Inflammatory macrophage (primary cell): ENCODE data around the gene THRAP3.
A peak's percentile ranks its signal among the peaks of the same experiment; 100 is the strongest.
"Not testable (repeated sequence)": the region's sequence is repeated elsewhere in the genome, so short reads cannot be mapped to it uniquely, and the experiment has no call there.

ENCODE experiments used
- DNase-seq, 2 donors: peaks; one replicate each; pipeline ENCODE4 v3.0.0-alpha.2; 2020 to 2022

THRAP3 gene

DNA sequence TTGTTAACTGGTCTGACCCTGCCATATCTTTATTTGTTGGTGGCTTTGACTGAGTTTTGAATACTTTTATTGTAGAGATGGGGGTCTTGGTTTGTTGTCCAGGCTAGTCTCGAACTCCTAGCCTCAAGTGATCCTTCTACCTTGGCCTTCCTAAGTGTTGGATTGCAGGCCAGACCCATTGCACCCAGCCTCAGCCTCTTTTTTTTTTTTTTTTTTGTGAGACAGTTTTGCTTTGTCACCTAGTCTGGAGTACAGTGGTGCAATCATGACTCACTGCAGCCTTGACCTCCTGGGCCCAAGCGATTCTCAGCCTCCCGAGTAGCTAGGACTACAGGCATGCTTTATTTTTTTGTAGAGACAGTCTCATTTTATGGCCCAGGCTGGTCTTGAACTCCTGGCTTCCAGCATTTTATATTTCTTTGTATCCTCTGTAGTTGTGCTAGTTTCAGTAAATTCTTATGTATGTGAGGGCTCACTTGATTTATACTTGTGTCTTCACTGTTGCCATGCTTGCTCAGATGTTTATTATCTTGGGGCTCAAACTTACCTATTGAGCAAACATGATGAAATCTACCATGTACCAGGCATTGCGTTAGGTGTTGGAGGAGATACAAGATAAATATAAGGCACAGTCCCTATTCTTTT, 24.1 kb downstream of the THRAP3 start:
- peak; percentile 75 to 80 for DNase-seq

DNA sequence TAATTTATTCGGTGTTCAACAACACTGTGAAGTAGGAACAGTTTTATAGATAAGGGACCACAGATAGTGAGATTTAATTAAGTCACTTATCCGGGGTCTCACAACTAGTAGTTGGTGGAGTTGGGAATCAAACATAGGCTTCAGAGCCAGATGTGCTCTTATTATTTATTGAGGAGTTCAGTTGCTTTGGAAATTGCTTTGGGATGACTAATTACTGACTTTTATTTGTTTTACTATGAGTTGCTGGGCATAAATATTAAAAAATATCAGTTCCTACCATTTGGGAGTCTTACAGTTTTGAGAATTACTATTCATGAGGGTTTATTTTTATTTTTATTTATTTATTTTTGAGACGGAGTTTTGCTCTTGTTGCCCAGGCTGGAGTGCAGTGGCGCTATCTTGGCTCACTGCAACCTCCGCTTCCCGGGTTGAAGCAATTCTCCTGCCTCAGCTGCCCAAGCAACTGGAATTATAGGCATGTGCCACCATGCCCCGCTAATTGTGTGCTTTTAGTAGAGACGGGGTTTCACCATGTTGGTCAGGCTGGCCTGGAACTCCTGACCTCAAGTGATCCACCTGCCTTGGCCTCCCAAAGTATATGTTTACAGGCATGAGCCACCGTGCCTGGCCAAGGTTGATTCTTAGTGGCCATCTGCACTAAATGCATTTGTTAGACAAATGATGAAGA, 27.7 kb downstream of the THRAP3 start:
- no peak for DNase-seq

DNA sequence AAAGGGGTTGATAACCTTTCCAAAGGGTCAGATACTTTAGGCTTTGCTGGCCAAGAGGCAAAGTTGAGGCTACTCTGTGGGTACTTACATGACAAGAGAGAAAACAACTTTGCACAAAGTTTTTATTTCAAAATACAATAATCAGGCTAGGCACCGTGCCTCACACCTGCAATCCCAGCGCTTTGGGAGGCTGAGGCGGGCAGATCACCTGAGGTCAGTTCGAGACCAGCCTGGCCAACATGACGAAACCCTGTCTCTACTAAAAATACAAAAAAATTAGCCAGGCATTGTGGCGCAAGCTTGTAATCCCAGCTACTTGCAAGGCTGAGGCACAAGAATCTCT, 28.2 kb downstream of the THRAP3 start:
- not testable (repeated sequence) for DNase-seq

DNA sequence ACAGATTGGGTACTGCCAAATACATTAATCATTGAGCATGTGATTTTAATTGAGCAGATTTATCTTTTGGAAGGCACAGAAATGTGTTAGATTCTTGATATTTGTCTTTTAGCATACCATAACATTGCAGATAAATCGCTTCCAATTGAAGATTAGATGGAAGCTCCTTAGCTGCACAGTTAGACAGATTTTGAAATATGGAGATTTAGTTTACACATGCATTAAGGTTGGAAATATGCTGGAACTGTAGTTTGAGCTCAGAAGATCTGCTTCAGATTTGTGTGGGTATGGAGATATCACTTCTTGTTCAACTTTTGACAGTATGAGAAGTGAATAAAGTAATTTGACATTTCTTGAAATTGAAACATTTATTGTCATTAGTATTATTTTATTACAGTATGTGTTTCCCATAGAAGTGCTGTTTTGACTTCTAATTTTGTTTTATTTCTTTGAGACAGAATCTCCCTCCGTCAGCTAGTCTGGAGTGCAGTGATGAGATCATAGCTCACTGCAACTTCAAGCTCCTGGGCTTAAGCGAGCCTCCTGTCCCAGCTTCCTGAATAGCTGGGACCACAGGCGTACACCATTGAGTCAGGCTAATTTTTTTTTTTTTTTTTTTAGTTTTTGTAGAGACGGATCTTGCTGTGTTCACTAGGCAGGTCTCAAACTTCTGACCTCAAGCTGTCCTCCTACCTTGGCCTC, 29.1 kb downstream of the THRAP3 start:
- DNase-seq: peak in 1 of 2 donors; percentile 20

DNA sequence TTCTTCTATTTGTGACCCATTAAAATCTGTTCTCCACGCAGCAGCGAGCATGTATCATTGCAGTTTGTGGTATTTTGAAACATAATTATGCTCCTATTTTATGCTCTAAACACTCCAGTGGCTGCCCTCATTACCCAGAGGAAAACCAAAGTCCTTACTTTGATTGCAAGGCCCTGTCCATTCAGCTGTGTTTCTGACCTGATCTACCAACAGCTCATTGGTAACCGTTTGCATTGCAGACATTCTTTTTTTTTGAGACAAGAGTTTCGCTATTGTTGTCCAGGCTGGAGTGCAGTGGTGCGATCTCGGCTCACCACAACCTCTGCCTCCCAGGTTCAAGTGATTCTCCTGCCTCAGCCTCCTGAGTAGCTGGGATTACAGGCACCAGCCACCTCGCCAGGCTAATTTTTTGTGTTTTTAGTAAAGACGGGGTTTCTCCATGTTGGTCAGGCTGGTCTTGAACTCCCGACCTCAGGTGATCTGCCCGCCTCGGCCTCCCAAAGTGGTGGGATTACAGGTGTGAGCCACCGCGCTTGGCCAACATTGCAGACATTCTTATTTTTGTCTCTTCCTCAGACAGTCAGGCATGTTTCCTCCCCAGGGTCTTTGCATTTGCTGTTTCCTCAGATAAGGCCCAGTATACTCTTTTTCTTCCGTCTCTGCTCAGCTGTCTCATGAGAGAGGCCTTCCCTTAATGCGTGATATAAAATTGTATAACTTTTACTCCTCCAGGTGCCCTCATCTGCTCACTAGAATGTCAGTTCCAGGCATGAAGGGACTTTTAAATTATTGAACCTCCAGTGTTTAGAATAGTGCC, 32.5 kb downstream of the THRAP3 start:
- no peak for DNase-seq

DNA sequence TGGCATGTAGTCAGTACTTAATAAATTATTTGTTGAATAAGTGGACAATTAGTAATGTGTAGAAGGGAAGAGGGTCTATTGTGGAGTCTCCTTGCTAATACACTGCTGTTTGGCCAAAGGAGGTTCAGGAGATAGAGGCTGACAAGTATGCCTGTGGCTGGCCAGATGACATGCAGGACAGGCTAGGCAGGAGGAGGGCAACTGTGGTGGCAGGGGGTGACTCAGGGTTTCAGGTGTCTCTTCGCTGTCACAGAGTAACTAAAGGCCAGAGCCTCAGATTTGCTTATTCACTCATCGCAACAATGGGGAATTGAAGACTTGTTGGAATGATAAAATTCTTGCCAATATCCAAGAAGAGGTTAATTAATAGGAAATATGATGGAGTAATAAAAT, 33.1 kb downstream of the THRAP3 start:
- DNase-seq: no peak

DNA sequence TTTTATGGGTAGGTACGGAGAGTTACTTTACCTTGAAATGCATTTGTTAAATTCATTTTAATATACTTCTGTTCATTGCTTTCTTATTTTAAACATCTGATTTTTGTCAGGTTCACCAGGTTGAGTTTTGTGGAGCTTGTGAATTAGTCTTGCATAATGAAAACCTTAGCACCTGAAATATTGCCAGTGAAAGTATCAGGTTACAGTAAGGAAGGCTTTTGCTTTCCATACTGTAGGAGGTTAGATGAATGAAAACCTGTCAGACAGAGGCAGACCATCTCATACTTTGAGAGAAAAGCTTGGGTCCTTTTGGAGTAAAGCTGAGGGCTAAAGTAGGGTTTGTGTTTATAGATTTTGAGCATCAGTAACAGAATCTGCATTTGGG, 34.7 kb downstream of the THRAP3 start:
- no peak for DNase-seq

DNA sequence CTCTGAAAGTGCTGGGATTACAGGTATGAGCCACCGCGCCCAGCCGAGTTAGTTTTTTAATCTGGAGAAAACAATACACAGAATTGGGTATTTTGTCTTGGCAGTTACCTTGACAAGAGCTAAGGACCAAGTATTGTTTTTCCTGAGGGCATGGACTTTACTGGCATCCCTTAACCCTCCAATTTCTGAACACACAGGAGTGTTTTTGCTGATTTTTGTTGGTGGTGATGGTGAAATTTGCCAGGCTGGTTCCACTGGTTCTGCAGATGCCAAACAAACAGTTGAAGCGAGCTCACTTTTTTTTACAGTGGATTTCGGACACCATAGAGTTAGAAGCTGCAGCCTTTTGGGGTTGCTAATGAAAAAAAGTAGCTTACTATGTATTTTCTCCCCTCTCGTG, 44.7 kb downstream of the THRAP3 start:
- DNase-seq: no peak

DNA sequence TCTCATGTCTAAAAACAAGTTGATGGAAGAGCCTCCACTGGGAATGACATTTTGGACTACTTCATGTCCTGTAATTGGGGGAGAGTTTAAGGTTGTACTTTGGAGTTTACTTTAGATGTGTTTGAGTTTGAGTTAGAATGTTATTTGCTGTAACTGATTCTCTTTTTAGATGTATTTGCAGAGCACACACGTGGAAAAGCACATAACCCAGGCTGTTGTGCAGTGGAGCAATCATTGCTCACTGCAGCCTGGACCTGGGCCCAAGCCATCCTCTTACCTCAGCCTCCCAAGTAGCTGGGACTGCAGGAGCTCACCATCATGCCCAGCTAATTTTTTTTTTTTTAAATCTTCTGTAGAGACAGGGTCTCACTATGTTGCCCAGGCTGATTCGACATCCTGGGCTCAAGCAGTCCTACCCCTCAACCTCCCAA, 45.2 kb downstream of the THRAP3 start:
- DNase-seq: no peak

DNA sequence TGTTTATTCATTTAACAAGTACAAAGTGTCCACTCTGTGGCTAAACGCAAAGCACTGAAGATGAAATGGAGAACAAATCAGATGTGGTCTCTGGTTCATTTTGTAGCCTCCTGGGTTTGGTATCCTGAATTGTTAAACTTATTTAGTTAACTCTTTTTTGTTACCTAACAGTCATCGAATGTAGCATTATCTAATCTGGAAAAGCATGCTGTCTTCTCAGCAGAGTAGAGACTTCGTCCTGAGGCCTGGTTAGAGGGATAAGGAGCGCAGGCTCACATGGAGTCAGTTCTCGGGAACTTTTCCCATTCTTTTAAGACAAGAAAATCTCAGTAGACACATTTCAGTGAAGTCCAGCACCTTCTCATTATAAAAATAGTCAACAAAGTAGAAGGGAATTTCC, 48.8 kb downstream of the THRAP3 start:
- no peak for DNase-seq

DNA sequence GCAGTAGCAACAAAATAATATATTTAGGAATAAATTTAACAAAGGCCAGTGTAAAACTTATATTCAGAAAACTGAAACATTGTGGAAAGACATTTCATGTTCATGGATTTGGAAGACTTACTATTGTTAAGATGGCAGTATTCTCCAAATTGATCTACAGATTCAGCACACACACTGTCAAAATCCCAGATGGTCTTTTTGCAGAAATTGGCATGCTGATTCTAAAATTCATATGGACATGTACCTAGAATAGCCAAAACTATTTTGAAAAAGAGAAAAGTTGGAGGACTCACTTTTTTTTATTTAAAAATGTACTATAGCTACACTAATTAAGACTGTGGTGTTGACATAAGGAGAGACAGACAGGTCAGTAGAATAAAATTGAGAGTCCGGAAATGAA, 50.0 kb downstream of the THRAP3 start:
- no peak for DNase-seq

DNA sequence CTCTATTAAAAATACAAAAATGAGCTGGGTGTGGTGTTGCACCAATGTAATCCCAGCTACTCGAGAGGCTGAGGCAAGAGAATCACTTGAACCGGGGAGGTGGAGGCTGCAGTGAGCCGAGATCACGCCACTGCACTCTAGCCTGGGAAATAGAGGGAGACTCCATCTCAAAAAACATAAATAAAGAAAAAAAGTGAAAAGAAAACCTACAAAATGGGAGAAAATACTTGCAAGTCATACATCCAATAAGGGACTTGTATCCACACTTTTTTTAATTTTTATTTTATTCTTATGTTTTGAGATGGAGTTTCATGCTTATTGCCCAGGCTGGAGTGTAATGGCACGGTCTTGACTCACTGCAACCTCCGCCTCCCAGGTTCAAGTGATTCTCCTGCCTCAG, 52.4 kb downstream of the THRAP3 start:
- no peak for DNase-seq

DNA sequence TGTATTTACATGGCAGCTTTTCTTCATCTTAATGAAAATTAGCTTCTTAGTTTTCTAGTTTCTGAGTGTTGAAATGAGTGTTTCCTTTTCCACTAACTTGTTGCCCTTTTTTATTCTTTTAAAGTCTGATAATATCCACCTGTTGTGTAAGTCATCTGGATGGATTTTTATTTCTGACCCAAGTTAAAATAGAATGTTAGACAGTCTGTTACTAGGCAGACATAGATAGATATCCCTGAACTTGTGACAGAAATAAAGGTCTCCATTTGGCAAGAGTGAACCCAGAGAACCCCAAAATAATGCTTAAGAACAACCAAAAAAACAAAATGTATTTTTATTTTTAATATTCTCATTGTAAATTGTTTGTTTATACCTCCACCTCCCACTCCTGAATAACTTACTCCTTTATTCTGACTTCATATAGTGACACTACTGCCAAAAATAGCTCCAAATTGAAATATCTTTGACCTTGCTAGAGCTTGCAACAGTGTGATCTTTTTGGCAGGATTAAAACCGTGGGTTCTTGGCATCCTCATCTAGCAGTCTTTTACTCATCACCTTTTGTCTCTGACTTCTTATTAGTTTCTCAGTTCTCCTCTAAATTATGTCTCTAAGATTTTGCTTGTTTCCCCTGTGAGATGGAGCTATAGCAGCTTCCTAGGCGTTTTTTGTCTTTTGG, 55.0 kb downstream of the THRAP3 start:
- no peak for DNase-seq

DNA sequence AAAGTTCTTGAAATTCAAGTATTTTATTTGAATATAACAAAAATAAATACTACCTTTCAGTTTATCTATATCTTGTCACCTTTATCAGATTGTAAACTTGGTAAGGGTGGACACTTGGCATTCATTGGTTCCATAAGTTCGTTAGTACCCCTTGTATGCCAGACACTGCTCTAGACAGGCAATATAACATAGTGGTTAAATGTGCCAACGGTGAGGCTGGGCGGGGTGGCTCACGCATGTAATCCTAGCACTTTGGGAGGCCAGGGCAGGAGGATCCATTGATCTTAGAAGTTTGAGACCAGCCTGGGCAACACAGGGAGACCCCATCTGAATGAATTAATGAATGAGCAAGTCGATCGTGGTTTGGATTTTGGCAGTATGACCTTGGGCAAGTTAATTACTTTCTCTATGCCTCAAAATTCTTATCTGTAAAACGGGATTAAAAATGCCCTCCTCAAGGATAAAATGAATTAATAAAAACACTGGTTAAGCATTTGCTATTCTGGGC, 55.6 kb downstream of the THRAP3 start:
- DNase-seq: no peak

DNA sequence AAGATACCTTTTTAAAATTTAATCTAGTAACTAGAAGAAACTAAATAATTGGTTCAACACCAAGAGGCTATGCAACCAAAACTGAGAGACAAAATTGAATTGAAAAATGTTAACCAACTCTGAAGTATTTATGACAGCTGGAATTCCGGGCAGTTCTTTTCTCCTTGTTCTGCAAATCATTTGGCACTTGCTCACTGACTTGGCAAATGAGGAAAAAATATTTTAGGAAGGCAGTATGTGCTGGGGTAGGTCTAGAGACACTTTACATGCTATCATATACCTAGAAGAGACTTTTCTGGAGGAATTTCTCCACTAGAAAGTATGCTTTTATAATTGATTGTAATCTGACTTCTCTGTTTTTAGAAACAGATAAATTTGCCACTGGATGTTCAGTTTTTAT, 59.8 kb downstream of the THRAP3 start:
- DNase-seq: no peak

DNA sequence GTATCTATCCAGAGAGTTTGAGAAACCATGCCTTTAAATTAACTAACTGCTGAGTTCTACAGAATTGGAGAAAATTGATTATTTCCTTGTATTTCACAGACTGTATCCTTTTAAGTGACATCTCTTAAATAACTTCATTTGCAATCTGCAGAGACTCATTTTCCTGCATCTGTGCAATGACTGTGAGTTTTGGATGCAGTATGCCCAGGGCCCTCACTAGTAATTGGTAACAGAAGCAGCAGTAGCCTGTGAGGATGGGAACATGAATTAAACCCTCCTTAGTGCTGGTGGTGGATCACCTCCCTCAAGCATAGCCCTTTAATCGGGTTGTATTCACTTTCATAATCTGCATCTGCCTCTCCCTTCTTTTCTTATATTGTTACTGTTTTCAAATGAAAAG, 60.3 kb downstream of the THRAP3 start:
- DNase-seq: no peak

DNA sequence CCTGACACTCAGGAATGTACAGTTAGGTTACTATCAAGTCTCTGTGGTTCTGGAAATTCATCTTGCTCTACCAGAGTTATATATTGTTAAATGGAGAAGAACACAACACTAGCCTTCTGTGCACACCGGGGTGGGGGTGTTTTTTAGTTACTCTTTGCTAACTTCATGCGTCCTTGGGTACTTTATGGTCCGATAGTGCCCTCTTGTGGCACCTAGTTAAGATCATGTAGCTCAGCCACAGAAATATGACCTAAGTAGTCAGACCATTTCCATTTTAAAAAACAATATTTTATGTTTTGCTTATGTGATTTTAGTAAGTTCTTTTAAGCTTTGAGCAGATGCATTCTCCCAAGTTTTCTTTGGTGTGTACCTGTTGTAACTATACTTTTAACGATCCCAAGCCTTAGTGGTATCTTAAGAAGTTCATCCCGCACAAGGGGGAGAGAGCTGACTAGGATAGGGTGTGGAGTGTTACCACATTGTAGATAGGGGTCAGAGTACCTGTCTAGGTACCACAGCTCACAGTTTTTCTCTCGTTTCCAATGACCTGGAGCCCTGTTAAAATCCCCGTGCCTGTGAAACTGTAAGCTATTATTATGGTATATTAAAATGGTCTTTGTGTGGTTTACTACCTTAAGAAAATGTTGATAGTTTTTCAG, 61.3 kb downstream of the THRAP3 start:
- peak; percentile 80 to 81 for DNase-seq

DNA sequence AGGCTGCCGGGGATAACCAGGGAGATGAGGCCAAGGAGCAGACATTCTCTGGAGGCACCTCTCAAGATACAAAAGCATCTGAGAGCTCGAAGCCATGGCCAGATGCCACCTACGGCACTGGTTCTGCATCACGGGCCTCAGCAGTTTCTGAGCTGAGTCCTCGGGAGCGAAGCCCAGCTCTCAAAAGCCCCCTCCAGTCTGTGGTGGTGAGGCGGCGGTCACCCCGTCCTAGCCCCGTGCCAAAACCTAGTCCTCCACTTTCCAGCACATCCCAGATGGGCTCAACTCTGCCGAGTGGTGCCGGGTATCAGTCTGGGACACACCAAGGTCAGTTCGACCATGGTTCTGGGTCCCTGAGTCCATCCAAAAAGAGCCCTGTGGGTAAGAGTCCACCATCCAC, 62.6 kb downstream of the THRAP3 start:
- no peak for DNase-seq

DNA sequence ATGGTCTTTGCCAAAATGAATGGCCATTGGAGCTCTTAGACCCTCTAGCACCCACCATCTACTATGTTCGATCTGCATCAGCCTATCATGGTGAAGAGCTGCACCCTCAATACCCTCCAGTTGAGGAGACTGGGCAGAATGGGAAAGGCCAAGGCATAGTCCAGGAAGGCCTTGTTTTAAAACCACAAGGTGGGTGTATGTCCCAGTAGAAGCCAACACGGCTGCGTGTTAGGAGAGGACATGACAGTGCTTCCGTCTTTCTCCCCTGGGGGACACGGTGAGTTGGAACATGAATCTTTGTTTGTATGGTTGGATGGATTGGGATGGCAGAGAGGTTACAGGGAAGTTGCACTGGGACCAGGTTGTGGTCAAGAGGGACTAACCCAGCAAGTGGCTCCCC, 63.4 kb downstream of the THRAP3 start:
- no peak for DNase-seq

DNA sequence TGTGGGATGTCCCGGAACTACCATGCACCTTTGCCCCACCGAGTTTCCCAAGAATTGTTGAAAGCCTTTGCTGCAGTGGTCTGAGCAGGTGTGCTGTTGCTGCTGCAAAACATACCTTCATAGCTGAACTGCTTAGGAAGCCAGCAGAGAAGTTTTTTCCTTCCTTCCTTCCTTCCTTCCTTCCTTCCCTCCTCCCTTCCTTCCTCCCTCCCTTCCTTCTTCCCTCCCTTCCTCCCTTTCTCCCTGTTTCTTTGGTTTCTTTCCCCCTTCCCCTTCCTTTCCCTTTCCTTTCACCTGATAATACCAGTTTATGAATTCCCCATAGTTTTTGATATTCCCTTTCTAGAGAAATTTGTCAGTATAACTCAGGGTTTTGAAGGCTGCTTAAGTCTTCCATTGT, 71.1 kb downstream of the THRAP3 start:
- DNase-seq: no peak

DNA sequence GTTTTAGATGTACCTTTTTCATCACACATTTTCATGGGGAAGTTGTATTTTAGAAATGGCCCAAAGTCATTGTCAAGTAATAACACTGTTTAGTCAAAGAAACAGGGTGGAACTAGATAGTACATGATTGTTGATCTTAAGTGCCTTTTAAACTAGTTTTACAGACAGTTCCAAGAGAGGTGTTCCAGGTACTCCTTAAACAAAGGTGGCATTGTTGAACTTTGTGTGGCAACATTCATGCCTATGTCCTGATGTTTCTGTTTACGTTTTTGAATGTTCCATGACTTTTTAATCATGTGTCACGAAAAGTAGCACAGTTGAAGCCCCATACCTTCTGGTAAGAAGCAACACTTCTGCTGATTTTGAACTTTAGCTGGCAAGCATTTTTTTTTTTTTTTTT, 72.8 kb downstream of the THRAP3 start:
- DNase-seq: no peak

DNA sequence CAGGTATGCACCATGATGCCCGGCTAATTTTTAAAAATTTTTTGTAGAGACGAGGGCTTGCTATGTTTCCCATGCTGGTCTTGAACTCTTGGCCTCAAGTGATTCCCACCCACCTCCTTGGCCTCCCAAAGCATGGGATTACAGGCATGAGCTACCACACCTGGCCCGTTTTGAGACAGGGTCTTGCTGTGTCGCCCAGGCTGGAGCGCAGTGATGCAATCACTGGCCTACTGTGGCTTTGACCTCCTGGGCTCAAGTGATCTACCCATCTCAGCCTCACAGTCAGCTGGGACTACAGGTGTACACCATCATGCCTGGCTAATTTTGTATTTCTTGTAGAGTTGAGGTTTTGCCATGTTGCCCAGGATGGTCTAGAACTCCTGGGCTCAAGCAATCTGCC, 74.4 kb downstream of the THRAP3 start:
- no peak for DNase-seq
